Panc1 (cell line): ENCODE results near the gene MARS2.

Source experiments
- CTCF ChIP-seq: fragments of 450-650 bp; IDR thresholded peaks from 2 replicates; pipeline ENCODE4 v1.5.1; 2017; ENCODE audit warnings: mild to moderate bottlenecking
- POLR2AphosphoS5 ChIP-seq: IDR thresholded peaks from 2 replicates; pipeline ENCODE4 v1.6.1; 2012; ENCODE audit warnings: mild to moderate bottlenecking, low read depth, low read length, moderate library complexity
- REST ChIP-seq, 2 experiments: IDR thresholded peaks; 2 replicates each; pipeline ENCODE4 v1.6.1; 2011 to 2012; ENCODE audit warnings: low read depth in 2 of 2, control low read depth in 1 of 2, low read length in 1 of 2, mild to moderate bottlenecking in 1 of 2, moderate library complexity in 1 of 2; ENCODE audit not compliant: insufficient read depth in 1 of 2
- SIN3A ChIP-seq: IDR thresholded peaks from 2 replicates; pipeline ENCODE4 v1.6.1; 2012; ENCODE audit warnings: low read depth, mild to moderate bottlenecking, low read length, moderate library complexity, borderline replicate concordance; ENCODE audit not compliant: insufficient read depth
- TCF7L2 ChIP-seq: IDR thresholded peaks from 2 replicates; pipeline ENCODE4 v1.6.1; 2011; ENCODE audit warnings: mild to moderate bottlenecking, low read depth, low read length, inconsistent platforms

GRCh38 chr2:197674060-197674459, 31.1 kb upstream of the MARS2 start:
- TF ChIP-seq CTCF = no peak
- TF ChIP-seq POLR2AphosphoS5 = no peak
- TF ChIP-seq REST (IDR thresholded peaks at IDR 0.05; ENCODE audit: insufficient read depth in 1 of 2, low read depth in 2 of 2, low read length in 1 of 2) = no peak
- TF ChIP-seq SIN3A = no peak
- TF ChIP-seq TCF7L2 = no peak
